CD4-positive, alpha-beta T cell (primary cell): ENCODE results near the gene TRABD2B. TPM values are rescaled to one million over a fixed set of nuclear protein-coding genes. Genes with fewer than 3 reads are reported as not detected.

ENCODE experiments used
- ATAC-seq: fragments of 200-7000 bp; cut with Tn5 transposase; one replicate; pipeline ENCODE4 v1.10.0; 2022; ENCODE audit warnings: mild to moderate bottlenecking; ENCODE audit not compliant: poor library complexity
- CTCF ChIA-PET: fragments of 350-600 bp; sonication (Branson Sonifier 250); formaldehyde crosslinking; loops from one replicate; lab custom pipeline; 2021; ENCODE audit warnings: antibody characterized with exemption, inconsistent platforms; lab: Charles Lee
- POLR2A ChIA-PET: fragments of 350-600 bp; sonication (Branson Sonifier 250); formaldehyde crosslinking; loops from one replicate; lab custom pipeline; 2021; ENCODE audit warnings: antibody characterized with exemption, inconsistent platforms; lab: Charles Lee
- DNase-seq, 14 experiments: peaks; one replicate each; pipeline ENCODE4 v3.0.0-alpha.2; 2013 to 2020; ENCODE audit warnings: mixed read lengths in 2 of 14
- H3K27ac ChIP-seq, 2 donors: one replicate each; pipeline versions ENCODE4 v1.5.1 to v1.7.0; 2013; ENCODE audit warnings: low read length in 2 of 2, low read depth in 1 of 2, mild to moderate bottlenecking in 1 of 2
- H3K27me3 ChIP-seq, 2 experiments: 1 replicate in 1 of 2; 2 replicates in 1 of 2; pipeline versions ENCODE4 v1.6.1 to v1.7.0; 2013; ENCODE audit warnings: low read length in 2 of 2, control low read depth in 1 of 2, mild to moderate bottlenecking in 1 of 2, moderate library complexity in 1 of 2; ENCODE audit not compliant: insufficient read depth in 2 of 2, control insufficient read depth in 1 of 2
- H3K36me3 ChIP-seq: one replicate; pipeline ENCODE4 v1.6.1; 2013; ENCODE audit warnings: low read length, control low read depth; ENCODE audit not compliant: insufficient read depth
- H3K4me1 ChIP-seq: one replicate; pipeline ENCODE4 v1.6.1; 2013; ENCODE audit warnings: low read length, control low read depth; ENCODE audit not compliant: insufficient read depth
- H3K4me3 ChIP-seq: one replicate; pipeline ENCODE4 v1.5.1; 2013; ENCODE audit warnings: mild to moderate bottlenecking, low read length, moderate library complexity
- H3K9me3 ChIP-seq, 2 experiments: 1 replicate in 1 of 2; 2 replicates in 1 of 2; pipeline versions ENCODE4 v1.6.1 to v1.7.0; 2013; ENCODE audit warnings: low read length in 2 of 2, mild to moderate bottlenecking in 2 of 2, control low read depth in 1 of 2, moderate library complexity in 1 of 2; ENCODE audit not compliant: control insufficient read depth in 1 of 2, insufficient read depth in 1 of 2
- H3K27ac Mint-ChIP-seq: one replicate; pipeline ENCODE4 v1.8.0; 2020; ENCODE audit warnings: mixed read lengths
- H3K27me3 Mint-ChIP-seq: one replicate; pipeline ENCODE4 v1.8.0; 2021; ENCODE audit warnings: mixed read lengths
- H3K36me3 Mint-ChIP-seq: one replicate; pipeline ENCODE4 v1.8.0; 2021; ENCODE audit warnings: low read depth, mixed read lengths
- H3K4me1 Mint-ChIP-seq: one replicate; pipeline ENCODE4 v1.8.0; 2021; ENCODE audit warnings: low read depth, mixed read lengths
- H3K4me3 Mint-ChIP-seq: one replicate; pipeline ENCODE4 v1.8.0; 2020; ENCODE audit warnings: mild to moderate bottlenecking, mixed read lengths
- H3K9me3 Mint-ChIP-seq: one replicate; pipeline ENCODE4 v1.8.0; 2020; ENCODE audit warnings: mixed read lengths
- intact Hi-C, 2 experiments: fragments of 100-400 bp; cut with DNase I in 1 of 2; cut with micrococcal nuclease in 1 of 2; formaldehyde crosslinking; loops; one replicate each; pipeline versions ENCODE4 v1.15.1 to v1.9.0; 2023 to 2025; cut with DNase I, micrococcal nuclease
- total RNA-seq, 174 experiments: library from RNA in 2 of 174; stranded (reverse) in 2 of 174; gene quantifications; one replicate each; pipeline ENCODE4 v1.2.3 and lab custom pipeline; 2021 to 2026
- TF ChIP-seq, protein P1 (sequence below): fragments of 200-600 bp; IDR thresholded peaks from one replicate; pipeline ENCODE4 v1.8.0; 2022; ENCODE audit warnings: antibody characterized with exemption, mild to moderate bottlenecking

The TRABD2B gene
- total RNA-seq, 2 experiments from 2014 or later = not detected

DNA sequence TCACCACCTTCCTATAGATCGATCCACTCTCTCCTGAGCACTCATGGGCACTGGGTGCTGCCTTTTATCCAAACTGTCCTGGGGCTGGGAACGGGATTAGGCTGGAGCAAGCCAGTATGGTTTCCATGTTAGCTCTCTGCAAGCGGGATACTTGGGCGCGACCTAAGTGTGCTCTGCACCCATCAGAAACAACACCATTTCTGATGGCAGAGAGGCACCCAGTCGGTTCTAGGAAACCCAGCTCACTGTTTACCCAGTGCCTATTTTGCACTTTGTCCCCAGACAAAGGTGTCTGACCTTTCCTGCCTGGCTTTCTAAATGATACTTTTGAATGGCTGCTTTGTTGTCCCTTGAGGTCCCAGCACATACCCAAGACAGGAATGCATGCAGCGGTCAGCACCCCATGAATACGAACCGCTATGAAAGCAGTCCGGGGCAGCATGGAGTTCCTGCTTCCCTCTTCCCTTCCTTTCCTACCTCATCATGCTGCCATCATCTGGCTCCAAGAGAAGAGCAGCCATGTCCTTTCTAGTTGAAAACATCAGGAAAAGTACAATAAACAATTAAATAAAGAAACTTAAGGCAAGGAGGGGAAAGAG is 83.9 kb downstream of the TRABD2B start:
- POLR2A ChIA-PET = no interaction called here
- Histone ChIP-seq H3K27me3 (peaks cover 0 to 2% of the 10 kb centered on the region in 2 experiments), H3K9me3 (no peaks in the 10 kb centered on the region), H3K27ac (no peak overlapping the region), H3K4me1 (no peaks in the 10 kb centered on the region), H3K36me3 (no peaks in the 10 kb centered on the region), H3K4me3 (no peak overlapping the region)
- Mint-ChIP-seq H3K4me3 (no peak overlapping the region), H3K4me1 (no peaks in the 10 kb centered on the region), H3K27ac (no peak overlapping the region), H3K36me3 (no peaks in the 10 kb centered on the region), H3K9me3 (no peaks in the 10 kb centered on the region), H3K27me3 (peaks cover 8% of the 10 kb centered on the region)
- ATAC-seq (no peak), DNase-seq (no peak)
- TF ChIP-seq, protein P1, sequence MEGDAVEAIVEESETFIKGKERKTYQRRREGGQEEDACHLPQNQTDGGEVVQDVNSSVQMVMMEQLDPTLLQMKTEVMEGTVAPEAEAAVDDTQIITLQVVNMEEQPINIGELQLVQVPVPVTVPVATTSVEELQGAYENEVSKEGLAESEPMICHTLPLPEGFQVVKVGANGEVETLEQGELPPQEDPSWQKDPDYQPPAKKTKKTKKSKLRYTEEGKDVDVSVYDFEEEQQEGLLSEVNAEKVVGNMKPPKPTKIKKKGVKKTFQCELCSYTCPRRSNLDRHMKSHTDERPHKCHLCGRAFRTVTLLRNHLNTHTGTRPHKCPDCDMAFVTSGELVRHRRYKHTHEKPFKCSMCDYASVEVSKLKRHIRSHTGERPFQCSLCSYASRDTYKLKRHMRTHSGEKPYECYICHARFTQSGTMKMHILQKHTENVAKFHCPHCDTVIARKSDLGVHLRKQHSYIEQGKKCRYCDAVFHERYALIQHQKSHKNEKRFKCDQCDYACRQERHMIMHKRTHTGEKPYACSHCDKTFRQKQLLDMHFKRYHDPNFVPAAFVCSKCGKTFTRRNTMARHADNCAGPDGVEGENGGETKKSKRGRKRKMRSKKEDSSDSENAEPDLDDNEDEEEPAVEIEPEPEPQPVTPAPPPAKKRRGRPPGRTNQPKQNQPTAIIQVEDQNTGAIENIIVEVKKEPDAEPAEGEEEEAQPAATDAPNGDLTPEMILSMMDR = no peak
- CTCF ChIA-PET = no interaction called here
- intact Hi-C loops = no loop called here

DNA sequence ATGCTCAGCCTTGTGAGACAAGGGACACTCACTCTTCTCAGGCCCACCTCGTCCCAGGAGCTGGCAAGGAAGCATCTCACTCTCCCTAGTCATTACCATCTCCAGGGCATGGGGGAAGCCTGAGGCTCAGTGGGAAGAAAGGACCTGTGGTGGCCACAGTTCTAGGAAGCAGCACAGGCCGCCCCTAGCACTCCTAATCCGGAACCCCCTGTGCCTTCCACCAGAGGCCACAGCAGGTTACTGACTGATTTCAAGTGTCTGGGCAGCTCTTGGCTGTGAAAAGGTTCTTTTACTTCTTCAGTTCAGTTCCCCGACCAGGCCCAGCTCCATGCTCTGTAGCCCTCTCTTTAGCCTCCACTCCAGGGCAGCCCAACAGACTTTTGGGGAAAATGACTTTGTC is 84.4 kb downstream of the TRABD2B start:
- no peaks in the 10 kb centered on the region for H3K9me3 Mint-ChIP-seq
- intact Hi-C loops = no loop called here

DNA sequence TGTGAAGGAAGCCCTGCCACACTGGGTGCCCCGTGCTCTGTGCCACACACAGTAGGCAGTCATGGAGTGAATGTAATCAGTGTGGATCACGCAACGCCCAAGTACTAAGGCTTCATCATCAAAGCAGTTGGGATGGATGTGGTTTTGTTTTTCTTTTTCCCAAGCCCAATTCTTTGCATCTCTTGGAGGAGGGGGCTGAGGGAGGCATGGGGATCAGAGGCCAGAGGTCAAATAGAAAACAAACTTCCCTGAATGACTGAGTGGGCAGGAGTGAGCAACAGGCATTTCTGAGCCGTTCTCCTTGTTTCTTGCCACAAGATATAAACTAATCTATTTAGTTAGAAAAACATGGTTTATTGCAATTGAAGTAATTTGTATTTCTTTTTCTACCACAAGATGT is 85.3 kb downstream of the TRABD2B start:
- no peaks in the 10 kb centered on the region for H3K4me1 Mint-ChIP-seq
- H3K36me3 Mint-ChIP-seq = no peaks in the 10 kb centered on the region
- POLR2A ChIA-PET = no interaction called here
- no peaks in the 10 kb centered on the region for H3K9me3 Mint-ChIP-seq
- no peak for ATAC-seq
- no peak overlapping the region for H3K27ac Mint-ChIP-seq
- Histone ChIP-seq H3K9me3 (peaks cover 0 to 1% of the 10 kb centered on the region in 2 experiments), H3K4me1 (no peaks in the 10 kb centered on the region), H3K27ac (no peak overlapping the region), H3K36me3 (no peaks in the 10 kb centered on the region), H3K4me3 (no peak overlapping the region), H3K27me3 (peaks cover 0 to 2% of the 10 kb centered on the region in 2 experiments)
- H3K27me3 Mint-ChIP-seq = peaks cover 7% of the 10 kb centered on the region
- DNase-seq = no peak
- H3K4me3 Mint-ChIP-seq = no peak overlapping the region
- intact Hi-C loops = no loop called here
- CTCF ChIA-PET = no interaction called here
- TF ChIP-seq, protein P1 = no peak

More for the DNA sequence above, 84.4 kb downstream of the TRABD2B start:
- H3K27me3 ChIP-seq = peaks cover 0 to 2% of the 10 kb centered on the region in 2 experiments
- no peak for DNase-seq
- no peaks in the 10 kb centered on the region for H3K4me1 Mint-ChIP-seq
- POLR2A ChIA-PET = no interaction called here
- no peak overlapping the region for H3K27ac ChIP-seq
- TF ChIP-seq, protein P1 = no peak
- no peak for ATAC-seq
- H3K27me3 Mint-ChIP-seq = peaks cover 8% of the 10 kb centered on the region
- H3K4me3 Mint-ChIP-seq = no peak overlapping the region
- no peak overlapping the region for H3K4me3 ChIP-seq
- H3K36me3 ChIP-seq = no peaks in the 10 kb centered on the region
- no peaks in the 10 kb centered on the region for H3K36me3 Mint-ChIP-seq
- CTCF ChIA-PET = no interaction called here
- H3K9me3 ChIP-seq = no peaks in the 10 kb centered on the region
- H3K27ac Mint-ChIP-seq = no peak overlapping the region
- no peaks in the 10 kb centered on the region for H3K4me1 ChIP-seq
